Trophoblast cell (in vitro differentiated cells and primary cell): ENCODE data around the gene MTMR1.

Experiments
- DNase-seq, 2 donors: peaks; one replicate each; pipeline ENCODE4 v3.0.0-alpha.2; 2016
- H2AFZ ChIP-seq: 2 replicates; pipeline ENCODE4 v1.6.1; 2013; ENCODE audit warnings: low read length, moderate library complexity, mild to moderate bottlenecking; ENCODE audit not compliant: insufficient read depth, poor library complexity
- H2AK5ac ChIP-seq: 2 replicates; pipeline ENCODE4 v1.6.1; 2013; ENCODE audit warnings: mild to moderate bottlenecking, low read length
- H2BK120ac ChIP-seq: 2 replicates; pipeline ENCODE4 v1.6.1; 2013; ENCODE audit warnings: low read length, mild to moderate bottlenecking, moderate library complexity; ENCODE audit not compliant: insufficient read depth, poor library complexity
- H2BK12ac ChIP-seq: 2 replicates; pipeline ENCODE4 v1.6.1; 2013; ENCODE audit warnings: mild to moderate bottlenecking, low read length, moderate library complexity
- H2BK5ac ChIP-seq: 2 replicates; pipeline ENCODE4 v1.6.1; 2013; ENCODE audit warnings: low read length, low read depth, moderate library complexity, mild to moderate bottlenecking; ENCODE audit not compliant: poor library complexity
- H3K14ac ChIP-seq: 2 replicates; pipeline ENCODE4 v1.6.1; 2013; ENCODE audit warnings: mild to moderate bottlenecking, low read length
- H3K18ac ChIP-seq: 2 replicates; pipeline ENCODE4 v1.6.1; 2013; ENCODE audit warnings: mild to moderate bottlenecking, low read length
- H3K23ac ChIP-seq: 2 replicates; pipeline ENCODE4 v1.6.1; 2013; ENCODE audit warnings: low read length
- H3K27ac ChIP-seq: 2 replicates; pipeline ENCODE4 v1.5.1; 2013; ENCODE audit warnings: low read depth, mild to moderate bottlenecking, inconsistent platforms, low read length, moderate library complexity
- H3K27me3 ChIP-seq: 2 replicates; pipeline ENCODE4 v1.6.1; 2013; ENCODE audit warnings: inconsistent platforms, mild to moderate bottlenecking, low read length, moderate library complexity; ENCODE audit not compliant: insufficient read depth
- H3K36me3 ChIP-seq, 2 experiments: 1 replicate in 1 of 2; 2 replicates in 1 of 2; pipeline ENCODE4 v1.6.1; 2013; ENCODE audit warnings: low read length in 2 of 2, mild to moderate bottlenecking in 2 of 2, moderate library complexity in 1 of 2; ENCODE audit not compliant: insufficient read depth in 2 of 2, control insufficient read depth in 1 of 2
- H3K4ac ChIP-seq: 2 replicates; pipeline ENCODE4 v1.6.1; 2013; ENCODE audit warnings: low read depth, mild to moderate bottlenecking, low read length, moderate library complexity
- H3K4me1 ChIP-seq, 2 experiments: 1 replicate in 1 of 2; 2 replicates in 1 of 2; pipeline ENCODE4 v1.6.1; 2013; ENCODE audit warnings: low read length in 2 of 2, mild to moderate bottlenecking in 2 of 2, moderate library complexity in 1 of 2; ENCODE audit not compliant: insufficient read depth in 2 of 2, control insufficient read depth in 1 of 2
- H3K4me2 ChIP-seq: 2 replicates; pipeline ENCODE4 v1.6.1; 2013; ENCODE audit warnings: inconsistent platforms, mild to moderate bottlenecking, low read length, moderate library complexity
- H3K4me3 ChIP-seq: 2 replicates; pipeline ENCODE4 v1.5.1; 2013; ENCODE audit warnings: mild to moderate bottlenecking, low read depth, low read length, inconsistent platforms
- H3K79me1 ChIP-seq: one replicate; pipeline ENCODE4 v1.6.1; 2013; ENCODE audit warnings: low read length
- H3K79me2 ChIP-seq: 2 replicates; pipeline ENCODE4 v1.6.1; 2013; ENCODE audit warnings: low read length, mild to moderate bottlenecking; ENCODE audit not compliant: control insufficient read depth, insufficient read depth, poor library complexity
- H3K9ac ChIP-seq: 2 replicates; pipeline ENCODE4 v1.6.1; 2013; ENCODE audit warnings: mild to moderate bottlenecking, low read length
- H3K9me3 ChIP-seq: 2 replicates; pipeline ENCODE4 v1.6.1; 2013; ENCODE audit warnings: low read depth, mild to moderate bottlenecking, control low read depth, inconsistent platforms, low read length; ENCODE audit not compliant: insufficient read depth
- H4K12ac ChIP-seq: 2 replicates; pipeline ENCODE4 v1.6.1; 2013; ENCODE audit warnings: low read depth, mild to moderate bottlenecking, low read length, moderate library complexity
- H4K8ac ChIP-seq: 2 replicates; pipeline ENCODE4 v1.6.1; 2013; ENCODE audit warnings: low read depth, mild to moderate bottlenecking, low read length, moderate library complexity
- H4K91ac ChIP-seq: one replicate; pipeline ENCODE4 v1.6.1; 2013; ENCODE audit warnings: low read depth, mild to moderate bottlenecking, low read length, moderate library complexity
- WGBS: extraction: QIAGEN DNeasy Blood & Tissue Kit; methylation state at CpG from one replicate; pipeline ENCODE4 v1.1.7; 2013; ENCODE audit warnings: missing lambda C conversion rate; ENCODE audit not compliant: insufficient read length, insufficient coverage; ENCODE audit errors: extremely low coverage; 5-methylcytosine and 5-hydroxymethylcytosine counted together

The MTMR1 gene

GRCh38 chrX:150777328-150777992 lies 84.3 kb downstream of the MTMR1 start:
- no peak overlapping the region for H4K8ac ChIP-seq
- no peak overlapping the region for H2BK12ac ChIP-seq
- no peak overlapping the region for H2BK5ac ChIP-seq
- H3K36me3 ChIP-seq: peaks cover 1 to 4% of the 10 kb centered on the region in 2 experiments
- H2AK5ac ChIP-seq: no peak overlapping the region
- H3K27ac ChIP-seq: no peak overlapping the region
- no peak overlapping the region for H3K14ac ChIP-seq
- no peaks in the 10 kb centered on the region for H3K9me3 ChIP-seq
- H3K4ac ChIP-seq: no peak overlapping the region
- no peak overlapping the region for H2BK120ac ChIP-seq
- H4K12ac ChIP-seq: no peak overlapping the region
- DNase-seq: no peak
- no peaks in the 10 kb centered on the region for H3K79me1 ChIP-seq
- H3K4me1 ChIP-seq: no peaks in the 10 kb centered on the region
- no peak overlapping the region for H3K9ac ChIP-seq
- no CpG with 5 or more reads among the region's 18 CpGs for WGBS
- no peaks in the 10 kb centered on the region for H3K27me3 ChIP-seq
- H3K4me2 ChIP-seq: no peak overlapping the region
- no peak overlapping the region for H3K23ac ChIP-seq
- H2AFZ ChIP-seq: no peak overlapping the region
- no peak overlapping the region for H3K4me3 ChIP-seq
- H3K79me2 ChIP-seq: no peaks in the 10 kb centered on the region
- H4K91ac ChIP-seq: no peak overlapping the region
- H3K18ac ChIP-seq: no peak overlapping the region

DNA sequence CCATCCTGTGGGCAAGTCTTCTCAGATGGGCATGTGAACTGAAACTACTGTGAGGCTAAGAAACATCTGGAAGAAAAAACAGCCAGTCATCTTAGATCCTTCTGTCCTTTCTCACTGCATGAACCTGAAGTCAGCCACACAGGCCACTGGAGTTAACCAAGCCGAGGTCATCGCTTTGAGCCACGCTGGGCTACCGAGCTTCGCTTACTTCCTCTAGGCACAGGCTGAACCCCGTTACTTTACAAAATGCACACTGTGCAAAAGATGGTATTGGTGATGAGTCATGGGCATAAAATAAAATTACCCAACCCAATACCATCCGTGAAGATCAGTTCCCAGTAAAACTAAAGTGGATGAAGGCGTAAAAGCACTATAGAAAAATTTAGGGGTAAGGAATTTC lies 86.2 kb downstream of the MTMR1 start:
- Histone ChIP-seq H4K91ac (no peak overlapping the region), H3K27me3 (no peaks in the 10 kb centered on the region)

GRCh38 chrX:150781677-150782076 lies 88.5 kb downstream of the MTMR1 start:
- H2AFZ ChIP-seq: no peak overlapping the region
- no peak overlapping the region for H4K12ac ChIP-seq
- no peak overlapping the region for H3K27ac ChIP-seq
- no peak overlapping the region for H2BK12ac ChIP-seq
- no peak overlapping the region for H3K23ac ChIP-seq
- no CpG with 5 or more reads among the region's 10 CpGs for WGBS
- H3K4ac ChIP-seq: no peak overlapping the region
- no peak overlapping the region for H3K14ac ChIP-seq
- H3K4me1 ChIP-seq: no peaks in the 10 kb centered on the region
- no peak overlapping the region for H4K91ac ChIP-seq
- H4K8ac ChIP-seq: no peak overlapping the region
- H3K27me3 ChIP-seq: no peaks in the 10 kb centered on the region
- no peak overlapping the region for H2BK5ac ChIP-seq
- no peak overlapping the region for H3K4me3 ChIP-seq
- H2BK120ac ChIP-seq: no peak overlapping the region
- H2AK5ac ChIP-seq: no peak overlapping the region
- no peak for DNase-seq
- H3K79me1 ChIP-seq: no peaks in the 10 kb centered on the region
- H3K18ac ChIP-seq: no peak overlapping the region
- no peaks in the 10 kb centered on the region for H3K79me2 ChIP-seq
- no peak overlapping the region for H3K9ac ChIP-seq
- peaks cover 2% of the 10 kb centered on the region for H3K9me3 ChIP-seq
- no peak overlapping the region for H3K4me2 ChIP-seq
- H3K36me3 ChIP-seq: peaks cover 0 to 4% of the 10 kb centered on the region in 2 experiments

More for the DNA sequence above, 86.2 kb downstream of the MTMR1 start:
- DNase-seq: no peak
- H3K79me1 ChIP-seq: no peaks in the 10 kb centered on the region
- H3K27ac ChIP-seq: no peak overlapping the region
- H3K4me1 ChIP-seq: no peaks in the 10 kb centered on the region
- H3K4me2 ChIP-seq: no peak overlapping the region
- no peak overlapping the region for H4K12ac ChIP-seq
- no peak overlapping the region for H3K23ac ChIP-seq
- H2BK120ac ChIP-seq: no peak overlapping the region
- H4K8ac ChIP-seq: no peak overlapping the region
- no peaks in the 10 kb centered on the region for H3K79me2 ChIP-seq
- no peak overlapping the region for H3K4me3 ChIP-seq
- H3K14ac ChIP-seq: no peak overlapping the region
- peaks cover 1 to 4% of the 10 kb centered on the region in 2 experiments for H3K36me3 ChIP-seq
- no peak overlapping the region for H2AFZ ChIP-seq
- H2BK5ac ChIP-seq: no peak overlapping the region
- H3K18ac ChIP-seq: no peak overlapping the region
- no peak overlapping the region for H3K4ac ChIP-seq
- no peak overlapping the region for H2AK5ac ChIP-seq
- H3K9me3 ChIP-seq: no peaks in the 10 kb centered on the region
- no peak overlapping the region for H3K9ac ChIP-seq
- H2BK12ac ChIP-seq: no peak overlapping the region
- no CpG with 5 or more reads among the region's 8 CpGs for WGBS

DNA sequence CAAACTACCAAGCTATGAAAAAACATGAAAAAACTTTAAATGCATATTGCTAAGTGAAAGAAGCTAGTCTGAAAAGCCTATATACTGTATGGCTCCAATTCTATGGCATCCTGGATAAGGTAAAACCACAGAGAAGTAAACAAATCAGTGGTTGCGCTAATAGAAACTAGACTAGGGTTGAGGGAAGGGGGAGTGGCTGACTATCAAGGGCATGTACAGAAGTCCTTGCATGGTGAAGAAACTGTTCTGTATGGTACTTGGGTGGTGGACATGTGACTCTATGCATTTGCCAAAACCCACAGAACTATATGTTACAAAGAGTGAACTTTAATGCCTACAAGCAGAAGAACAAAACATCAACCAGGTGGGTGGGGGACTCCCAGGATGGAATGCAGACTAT lies 96.8 kb downstream of the MTMR1 start:
- H3K36me3 ChIP-seq: no peaks in the 10 kb centered on the region
- no peak overlapping the region for H3K4me2 ChIP-seq
- H3K14ac ChIP-seq: no peak overlapping the region
- no peak overlapping the region for H4K12ac ChIP-seq
- H3K4ac ChIP-seq: no peak overlapping the region
- H3K79me1 ChIP-seq: no peaks in the 10 kb centered on the region
- no peak overlapping the region for H2AFZ ChIP-seq
- H3K27ac ChIP-seq: no peak overlapping the region
- H3K23ac ChIP-seq: no peak overlapping the region
- H2AK5ac ChIP-seq: no peak overlapping the region
- H3K9me3 ChIP-seq: no peaks in the 10 kb centered on the region
- no peak overlapping the region for H2BK5ac ChIP-seq
- no peaks in the 10 kb centered on the region for H3K79me2 ChIP-seq
- H3K27me3 ChIP-seq: no peaks in the 10 kb centered on the region
- no peaks in the 10 kb centered on the region for H3K4me1 ChIP-seq
- H2BK12ac ChIP-seq: no peak overlapping the region
- no peak overlapping the region for H3K18ac ChIP-seq
- H3K4me3 ChIP-seq: no peak overlapping the region
- no peak overlapping the region for H4K91ac ChIP-seq
- H4K8ac ChIP-seq: no peak overlapping the region
- no peak overlapping the region for H2BK120ac ChIP-seq
- DNase-seq: no peak
- H3K9ac ChIP-seq: no peak overlapping the region
- no CpG with 5 or more reads among the region's 1 CpG for WGBS
